ENCODE results near the gene DNLZ.

Gene DNLZ

DNA sequence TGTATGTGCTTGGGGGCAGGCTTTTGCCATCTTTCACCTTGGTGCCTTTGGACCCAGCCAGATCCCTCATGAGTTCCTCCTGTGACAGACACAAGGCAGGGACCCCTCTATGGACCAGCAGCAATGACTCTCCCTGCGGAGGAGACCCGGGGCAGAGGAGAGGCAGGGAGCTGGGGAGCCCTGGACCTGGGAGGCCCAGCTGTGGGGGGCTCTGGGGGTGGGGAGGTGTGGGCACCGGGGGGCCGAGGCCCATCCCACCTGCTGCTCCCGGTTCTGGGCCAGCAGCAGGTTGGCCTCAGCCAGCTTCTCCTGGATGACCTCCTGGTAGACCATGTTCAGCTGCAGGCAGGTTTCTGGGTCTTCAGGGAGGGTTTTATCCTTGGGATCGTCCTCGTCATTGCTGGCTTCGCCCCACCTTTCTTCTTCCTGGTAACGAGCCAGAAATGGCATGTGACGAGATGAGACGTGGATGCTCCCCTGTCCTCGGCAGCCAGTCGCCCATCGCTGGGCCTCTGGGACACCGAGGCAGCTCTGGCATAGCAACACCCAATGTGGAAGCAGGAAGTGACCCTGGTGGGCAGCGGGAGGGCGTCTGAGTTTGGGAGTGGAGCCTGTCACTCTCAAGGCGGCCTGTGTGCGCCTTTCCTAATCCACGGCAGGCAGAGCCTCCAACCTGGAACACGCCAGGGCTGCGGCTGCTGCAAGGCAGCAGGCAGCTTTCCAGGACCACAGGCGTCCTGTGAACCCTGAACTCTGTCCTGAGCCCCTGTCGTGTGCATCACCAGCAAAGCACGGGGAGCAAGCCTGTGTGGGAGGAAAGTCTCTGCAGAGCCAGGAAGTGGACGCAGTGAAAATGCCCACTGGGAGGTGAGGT lies 32.0 kb upstream of the DNLZ start:
- no peak for DNase-seq

DNA sequence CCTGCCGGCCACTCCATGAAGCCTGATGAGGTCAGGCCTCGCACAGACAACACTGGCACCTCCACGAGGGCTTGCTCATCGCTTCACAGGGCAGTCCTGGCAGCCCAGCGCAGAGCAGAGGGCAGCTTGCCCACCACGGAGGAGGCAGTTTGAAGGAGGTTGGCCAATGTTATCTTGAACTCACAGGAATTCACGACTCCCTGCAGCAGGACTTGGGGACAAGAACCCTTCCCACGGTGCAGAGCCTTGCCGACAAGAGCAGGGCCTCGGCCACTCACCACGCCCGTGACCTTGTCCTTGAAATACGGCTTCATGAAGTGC lies 31.4 kb upstream of the DNLZ start:
- DNase-seq: no peak

DNA sequence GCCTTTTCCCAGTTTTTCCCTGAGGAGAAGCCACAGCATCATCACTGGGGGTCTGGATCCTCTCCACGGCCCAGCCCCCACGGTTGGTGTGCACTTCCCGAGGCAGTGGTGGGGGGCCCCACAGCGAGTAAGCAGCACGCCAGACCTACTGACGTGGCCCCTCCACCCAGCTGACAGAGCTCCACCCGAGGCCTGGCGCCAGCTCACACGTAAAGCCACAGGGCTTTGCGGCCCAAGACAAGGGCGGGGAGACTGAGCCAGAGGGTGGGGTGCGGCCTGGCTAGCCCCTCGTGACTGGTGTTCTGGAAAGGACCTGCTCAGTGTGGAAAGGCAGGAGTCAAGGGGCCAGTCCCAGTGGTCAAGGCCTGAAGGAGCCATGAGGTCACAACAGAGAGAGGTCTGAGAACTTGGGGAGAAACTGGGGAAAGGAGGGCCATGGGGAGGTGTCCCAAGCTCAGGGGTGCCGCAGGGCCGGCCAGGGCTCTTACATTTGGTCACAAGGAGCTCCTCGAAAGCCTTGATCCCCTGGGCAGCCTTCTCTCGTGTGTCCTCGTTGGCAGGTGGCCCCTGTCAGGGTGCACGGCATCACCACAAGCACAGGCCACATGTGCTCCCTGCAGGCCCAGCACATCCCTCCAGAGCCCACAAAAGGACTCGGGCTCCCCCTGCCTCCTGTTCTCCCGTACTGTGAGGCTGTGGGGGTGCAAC lies 30.9 kb upstream of the DNLZ start:
- DNase-seq: no peak

DNA sequence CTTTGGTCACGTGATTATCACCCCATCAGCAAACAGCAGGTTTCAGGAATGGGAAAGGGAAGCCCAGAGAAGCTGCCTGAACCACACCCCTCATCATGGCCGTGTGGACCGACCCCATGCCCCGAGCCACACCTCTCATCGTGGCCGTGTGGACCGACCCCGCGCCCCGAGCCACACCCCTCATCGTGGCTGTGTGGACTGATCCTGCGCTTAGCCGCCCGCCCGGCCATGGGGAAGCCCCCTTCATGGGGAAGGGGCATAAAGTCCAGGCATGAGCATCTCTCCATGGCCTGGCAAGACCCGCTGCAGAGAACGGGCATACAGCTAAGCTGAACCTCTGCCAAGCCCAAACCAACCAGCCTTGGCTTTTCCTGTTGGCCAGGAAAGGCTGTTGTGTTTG lies 30.0 kb upstream of the DNLZ start:
- DNase-seq: no peak

DNA sequence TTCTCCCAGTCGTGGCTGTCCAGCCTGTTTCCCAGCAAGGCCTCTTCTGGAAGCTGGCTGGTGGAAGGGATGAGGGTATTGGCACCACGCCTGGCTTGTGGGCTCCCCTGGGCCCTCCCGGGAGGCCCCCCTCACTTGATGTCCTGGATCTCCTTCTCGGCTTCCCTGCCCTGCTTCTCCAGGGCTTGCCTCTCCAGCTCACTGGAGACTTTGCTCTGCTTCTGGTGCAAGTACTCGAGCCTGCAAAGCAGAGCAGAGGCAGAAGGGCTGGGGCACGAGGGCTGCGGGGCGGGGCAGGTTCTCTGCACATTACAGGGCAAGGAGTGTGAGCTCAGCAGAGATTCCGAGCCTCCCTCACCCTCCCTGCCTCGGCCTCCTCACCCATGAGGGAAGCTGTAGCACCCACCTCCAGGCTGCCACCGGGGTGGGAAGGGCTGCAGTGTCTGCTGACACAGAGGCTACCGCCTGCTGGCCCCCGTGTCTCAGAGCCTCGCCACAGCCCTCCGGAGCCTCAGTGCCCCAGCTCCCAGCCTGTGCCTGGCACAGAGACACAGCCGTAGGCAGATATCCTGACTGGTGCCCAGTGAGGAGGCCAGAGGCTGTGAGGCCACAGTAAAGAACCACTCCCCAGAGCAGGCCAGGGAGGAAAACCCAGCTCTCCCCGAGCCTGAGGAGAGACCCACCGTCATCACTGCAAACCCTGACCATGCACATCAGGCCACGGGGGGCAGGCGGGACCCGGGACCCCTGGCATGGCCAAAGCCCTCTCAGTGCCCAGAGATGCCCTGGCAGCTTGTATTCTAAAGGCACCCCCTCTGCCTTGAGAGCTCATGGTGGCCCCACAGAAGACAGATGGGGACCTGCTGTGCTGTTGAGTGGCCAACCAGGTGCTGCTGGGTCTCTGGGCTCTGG lies 29.2 kb upstream of the DNLZ start:
- DNase-seq: no peak

DNA sequence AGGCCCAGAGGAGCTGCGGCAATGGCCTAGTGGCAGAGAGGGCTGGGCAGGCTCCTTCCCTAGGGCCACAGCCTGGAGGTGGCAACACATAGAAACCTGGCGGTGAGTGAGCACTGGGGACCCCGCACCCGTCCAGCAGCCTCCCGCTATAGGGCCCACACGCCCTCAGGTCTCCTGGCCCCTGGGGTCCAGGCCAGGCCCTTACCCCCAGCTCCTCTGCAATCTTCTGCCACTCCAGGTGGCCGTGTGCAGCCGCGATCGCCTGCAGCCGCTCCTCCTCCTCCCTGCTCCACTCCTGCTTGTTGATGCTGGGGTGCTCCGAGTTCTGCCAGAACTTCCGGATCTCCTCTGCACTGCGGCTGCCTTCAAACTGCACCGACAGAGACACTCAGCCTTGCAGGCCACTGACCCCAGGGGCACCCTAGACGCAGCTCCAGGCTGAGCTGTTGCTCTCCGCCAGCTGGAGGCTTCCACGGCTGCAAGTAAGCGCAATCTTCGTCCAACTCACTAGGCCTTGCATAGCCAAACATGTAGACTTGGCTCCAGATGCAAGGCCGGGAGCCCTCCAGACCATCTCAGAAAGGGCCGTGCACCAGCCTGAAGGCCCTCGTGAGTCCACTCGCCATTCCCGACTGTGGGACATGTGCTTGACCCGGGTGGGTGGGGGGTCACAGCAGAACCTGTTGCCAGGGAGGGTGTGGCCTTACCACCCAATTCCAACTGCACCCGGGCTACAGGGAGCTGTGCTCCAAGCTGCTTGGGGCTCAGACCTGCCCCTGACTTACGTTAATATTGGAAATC lies 28.4 kb upstream of the DNLZ start:
- no peak for DNase-seq

DNA sequence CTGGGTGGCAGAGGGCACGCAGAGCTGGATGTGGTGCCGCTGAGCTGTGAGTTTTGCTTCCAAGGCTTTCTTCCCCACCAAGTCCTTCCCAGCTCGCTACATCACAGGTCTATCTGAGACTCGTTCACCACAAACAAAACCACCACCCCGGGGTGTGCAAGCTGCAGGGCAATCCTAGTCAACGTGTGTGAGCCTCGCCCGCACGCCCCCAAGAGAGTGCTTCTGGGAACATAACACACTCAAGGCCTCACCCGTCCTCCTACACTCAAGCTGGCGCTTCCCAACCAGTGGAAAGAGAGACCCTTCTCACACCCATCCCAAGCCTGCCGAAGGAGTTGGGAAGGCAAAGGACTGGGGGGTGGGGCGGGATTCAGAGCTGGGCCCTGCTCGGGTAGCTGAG lies 25.9 kb upstream of the DNLZ start:
- DNase-seq: no peak

DNA sequence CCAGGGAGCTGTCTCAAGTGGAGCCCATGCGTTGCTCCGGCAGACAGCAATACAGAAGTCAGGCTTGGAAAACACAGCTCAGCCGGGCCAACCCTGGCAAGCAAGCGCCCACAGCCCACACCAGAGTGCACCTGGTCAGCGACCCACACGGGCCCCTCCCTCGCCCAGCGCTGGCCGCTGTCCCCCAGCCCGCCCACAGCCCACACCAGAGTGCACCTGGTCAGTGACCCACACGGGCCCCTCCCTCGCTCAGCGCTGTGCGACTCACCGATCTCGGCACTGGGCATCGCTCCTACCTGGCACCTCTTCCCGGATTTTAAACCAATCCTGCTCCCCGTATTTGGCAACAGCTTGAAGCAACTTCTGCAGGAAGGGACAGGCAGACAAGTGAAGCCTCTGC lies 23.7 kb upstream of the DNLZ start:
- DNase-seq: peak; percentile 17

DNA sequence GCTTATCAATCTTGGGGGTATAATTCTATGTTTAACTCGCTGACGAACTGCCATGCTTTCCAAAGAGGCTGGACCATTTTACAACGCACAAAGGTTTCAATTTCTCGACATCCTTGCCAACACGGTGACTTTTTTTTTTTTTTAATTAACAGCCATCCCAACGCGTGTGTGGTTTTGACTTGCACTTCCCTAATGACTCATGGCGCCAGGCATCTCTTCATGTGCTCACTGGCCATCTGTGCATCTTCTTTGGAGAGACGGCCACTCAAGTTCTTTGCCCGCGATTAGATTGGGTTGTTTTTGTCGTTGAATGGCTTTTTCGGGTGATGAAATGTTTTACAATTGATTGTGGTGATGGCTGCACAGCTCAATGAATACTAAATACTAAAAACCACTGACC lies 22.5 kb upstream of the DNLZ start:
- no peak for DNase-seq

DNA sequence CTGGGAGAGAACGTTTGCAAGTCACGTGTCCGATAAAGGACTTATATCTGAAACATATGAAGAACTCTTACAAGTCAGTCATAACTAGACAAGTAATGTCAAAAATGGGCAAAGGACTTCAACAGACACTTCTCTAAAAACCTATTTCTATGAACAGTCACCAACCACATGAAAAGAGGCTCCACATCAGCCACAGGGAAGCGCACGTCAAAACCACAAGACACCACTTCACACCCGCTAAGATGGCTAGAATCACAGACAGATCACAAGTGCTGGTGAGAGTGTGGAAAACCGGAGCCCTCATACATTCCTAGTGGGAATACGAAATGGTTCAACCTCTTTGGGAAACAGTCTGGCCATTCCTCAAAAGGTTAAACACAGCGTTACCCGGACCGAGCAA lies 21.5 kb upstream of the DNLZ start:
- no peak for DNase-seq

DNA sequence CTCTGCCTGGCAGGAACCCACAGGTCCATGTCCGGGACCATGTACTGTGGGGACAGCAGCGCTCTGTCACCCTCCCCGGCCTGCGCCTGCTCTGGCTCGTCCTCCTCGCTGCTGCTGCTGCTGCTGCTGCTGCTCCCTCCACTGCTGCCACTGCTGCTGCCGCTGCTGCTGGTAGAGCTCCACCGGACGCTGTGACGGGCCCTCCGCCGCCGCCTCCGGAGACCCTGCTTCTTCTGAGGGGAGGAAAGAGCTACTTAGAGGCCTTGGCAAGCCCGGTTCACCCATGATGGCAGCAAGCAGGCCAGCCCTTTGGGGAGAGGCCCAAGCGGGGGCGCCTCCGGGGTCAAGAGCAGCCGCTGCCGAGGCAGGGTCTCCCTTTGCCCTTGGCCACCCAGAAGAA lies 19.9 kb upstream of the DNLZ start:
- DNase-seq: no peak

DNA sequence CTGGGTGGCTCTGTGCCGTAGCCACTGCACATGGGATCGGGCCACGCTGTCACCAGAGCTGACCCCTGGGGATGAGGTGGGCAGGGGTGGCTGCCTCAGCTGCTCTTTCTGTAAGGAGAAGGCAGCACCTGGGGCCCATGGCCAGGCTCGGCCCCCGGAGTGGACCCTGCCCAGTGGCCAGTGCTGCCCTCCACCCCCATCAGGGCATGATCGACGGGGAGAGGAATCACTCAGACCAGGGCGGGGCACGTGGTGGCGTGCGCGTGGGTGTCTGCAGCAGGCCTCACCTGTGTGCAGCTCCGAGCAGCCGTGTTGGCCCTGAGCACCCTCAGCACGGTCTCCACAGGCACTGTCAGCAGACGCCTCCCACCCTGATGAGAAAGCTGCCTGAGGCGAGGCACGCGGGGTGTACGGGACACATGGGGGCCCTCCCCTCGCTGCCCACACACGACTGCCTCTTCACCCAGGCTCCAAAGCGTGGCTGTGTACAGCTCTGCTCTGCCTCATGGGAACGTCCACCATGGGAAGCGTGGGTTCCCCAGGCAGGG lies 18.5 kb upstream of the DNLZ start:
- DNase-seq: no peak

DNA sequence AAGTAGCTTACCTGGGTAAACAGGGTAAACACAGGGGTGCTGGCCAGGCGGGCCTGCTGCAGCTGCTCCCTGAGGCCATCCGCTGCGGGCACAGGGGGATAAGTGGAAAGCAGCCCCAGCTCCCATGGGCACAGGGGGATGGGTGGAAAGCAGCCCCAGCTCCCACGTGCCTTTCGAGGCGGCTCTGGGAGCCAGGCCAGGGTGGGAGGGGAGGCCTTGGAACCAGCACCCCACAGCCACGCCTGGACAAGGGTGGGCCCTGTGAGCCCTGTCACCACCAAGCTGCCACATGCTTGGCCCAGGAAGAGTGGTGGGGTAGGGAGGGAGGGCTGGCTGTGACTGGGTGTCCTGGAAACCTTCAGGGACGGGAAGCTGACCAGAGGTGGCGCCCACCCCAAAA lies 17.8 kb upstream of the DNLZ start:
- DNase-seq: no peak

DNA sequence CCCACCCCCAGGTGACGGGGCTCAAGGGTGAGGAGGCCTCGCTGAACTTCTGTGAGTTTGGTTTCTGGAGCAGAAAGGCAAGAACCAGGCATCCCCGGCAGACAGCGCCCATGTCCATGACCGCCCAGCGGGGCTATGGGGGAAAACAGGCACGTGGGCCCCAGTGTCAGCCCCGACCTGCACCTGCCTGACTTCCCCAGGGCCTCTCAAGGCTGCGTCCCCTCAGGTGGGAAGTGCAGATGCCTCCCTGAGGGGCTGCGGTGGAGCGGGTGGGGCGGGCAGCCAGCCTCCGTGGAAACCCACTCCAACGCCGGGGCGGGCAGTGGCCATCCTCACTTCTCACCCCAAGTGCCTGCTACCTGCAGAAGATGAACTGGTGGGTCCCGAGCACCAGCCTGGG lies 16.8 kb upstream of the DNLZ start:
- no peak for DNase-seq

DNA sequence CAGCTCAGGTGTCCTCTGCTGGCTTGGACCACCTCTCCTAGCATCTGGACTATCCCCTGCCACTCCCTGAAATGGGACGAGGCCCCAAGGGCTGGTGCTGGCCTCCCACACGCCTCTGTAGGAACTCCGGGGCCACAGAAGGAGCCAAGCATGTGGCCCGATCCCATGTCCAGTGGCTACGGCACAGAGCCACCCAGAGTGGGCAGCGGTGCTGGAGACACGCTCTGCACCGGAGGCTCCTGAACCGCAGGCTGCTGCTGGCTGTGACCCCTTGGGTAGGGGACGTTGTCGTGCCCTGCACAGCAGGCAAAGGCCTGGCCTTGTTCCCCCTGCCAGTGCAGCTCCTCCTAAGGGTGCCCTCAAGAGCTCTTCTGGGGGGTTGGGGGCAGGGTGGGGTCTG lies 16.3 kb upstream of the DNLZ start:
- DNase-seq: no peak

DNA sequence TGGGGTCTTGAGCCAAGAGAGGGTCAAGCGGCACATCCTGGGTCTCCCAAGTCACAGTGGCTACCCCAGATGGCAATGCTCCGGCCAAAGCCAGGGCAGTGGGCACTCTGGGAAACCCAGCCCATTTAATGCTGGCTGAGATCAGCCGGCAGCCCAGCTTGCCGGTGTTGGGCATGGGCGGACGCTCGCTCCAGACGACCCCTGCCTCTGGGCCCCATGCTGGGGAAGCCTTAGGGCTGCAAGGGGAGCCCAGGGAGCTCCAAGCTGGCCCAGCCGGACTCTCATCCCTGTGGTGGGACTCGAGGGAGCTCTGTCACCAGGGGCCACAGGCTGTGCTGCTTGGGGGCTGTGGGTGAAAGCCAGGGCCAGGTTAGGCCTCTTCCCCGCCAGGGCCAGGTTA lies 15.9 kb upstream of the DNLZ start:
- no peak for DNase-seq

DNA sequence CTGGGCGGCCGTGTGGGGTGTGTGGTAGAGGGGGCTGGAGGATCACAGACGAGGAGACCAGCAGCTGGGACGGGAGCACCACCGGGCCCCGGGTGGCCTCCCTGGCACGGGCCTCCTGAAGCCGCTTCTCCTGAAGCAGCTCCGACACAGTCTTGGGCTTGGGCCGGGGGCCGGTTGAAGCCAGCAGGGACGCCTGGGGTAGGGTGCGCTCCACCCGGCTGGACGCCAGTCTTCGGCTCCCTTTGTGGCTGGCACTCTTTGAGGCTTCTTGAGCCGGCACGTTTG lies 15.4 kb upstream of the DNLZ start:
- no peak for DNase-seq

DNA sequence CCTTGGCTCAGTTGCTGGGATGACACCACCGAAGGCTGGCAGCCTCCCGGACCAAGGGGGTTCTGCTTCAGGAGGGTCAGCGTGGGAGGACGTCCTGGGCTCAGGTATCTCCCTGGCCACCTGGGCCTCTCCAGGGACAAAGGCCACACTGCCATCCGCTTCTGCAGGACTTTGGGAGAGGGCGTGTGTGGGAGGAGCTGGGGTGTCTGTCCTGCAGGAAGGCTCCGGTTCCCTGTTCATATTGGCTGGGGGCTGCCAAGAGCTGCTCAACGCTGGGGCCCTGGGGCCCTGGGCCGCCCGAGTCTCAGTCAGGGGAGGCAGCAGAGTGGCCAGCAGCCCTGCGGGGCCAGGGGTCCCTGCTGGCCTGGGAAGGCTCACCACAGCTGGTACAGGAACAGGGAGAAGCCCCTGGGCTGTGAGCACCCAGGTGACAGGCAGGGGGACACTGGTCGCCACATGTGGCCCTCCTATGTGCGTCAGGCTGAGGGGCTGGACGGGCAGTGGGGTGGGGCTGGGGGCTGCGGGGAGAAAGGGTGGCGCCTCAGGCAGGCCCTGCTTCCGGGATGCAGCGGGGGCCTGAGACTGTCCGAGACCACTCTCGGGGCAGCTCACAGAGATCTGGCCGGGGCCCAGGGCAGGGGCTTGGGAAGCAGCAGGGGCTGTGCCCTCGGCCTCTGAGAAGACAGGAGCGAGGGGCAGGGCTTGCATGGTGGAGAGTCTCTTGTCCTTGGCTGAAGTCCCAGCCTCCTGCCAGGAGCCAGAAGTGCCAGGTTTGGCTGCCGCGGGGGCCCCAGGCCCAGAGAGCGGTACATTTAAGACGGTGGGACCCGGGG lies 14.8 kb upstream of the DNLZ start:
- no peak for DNase-seq

DNA sequence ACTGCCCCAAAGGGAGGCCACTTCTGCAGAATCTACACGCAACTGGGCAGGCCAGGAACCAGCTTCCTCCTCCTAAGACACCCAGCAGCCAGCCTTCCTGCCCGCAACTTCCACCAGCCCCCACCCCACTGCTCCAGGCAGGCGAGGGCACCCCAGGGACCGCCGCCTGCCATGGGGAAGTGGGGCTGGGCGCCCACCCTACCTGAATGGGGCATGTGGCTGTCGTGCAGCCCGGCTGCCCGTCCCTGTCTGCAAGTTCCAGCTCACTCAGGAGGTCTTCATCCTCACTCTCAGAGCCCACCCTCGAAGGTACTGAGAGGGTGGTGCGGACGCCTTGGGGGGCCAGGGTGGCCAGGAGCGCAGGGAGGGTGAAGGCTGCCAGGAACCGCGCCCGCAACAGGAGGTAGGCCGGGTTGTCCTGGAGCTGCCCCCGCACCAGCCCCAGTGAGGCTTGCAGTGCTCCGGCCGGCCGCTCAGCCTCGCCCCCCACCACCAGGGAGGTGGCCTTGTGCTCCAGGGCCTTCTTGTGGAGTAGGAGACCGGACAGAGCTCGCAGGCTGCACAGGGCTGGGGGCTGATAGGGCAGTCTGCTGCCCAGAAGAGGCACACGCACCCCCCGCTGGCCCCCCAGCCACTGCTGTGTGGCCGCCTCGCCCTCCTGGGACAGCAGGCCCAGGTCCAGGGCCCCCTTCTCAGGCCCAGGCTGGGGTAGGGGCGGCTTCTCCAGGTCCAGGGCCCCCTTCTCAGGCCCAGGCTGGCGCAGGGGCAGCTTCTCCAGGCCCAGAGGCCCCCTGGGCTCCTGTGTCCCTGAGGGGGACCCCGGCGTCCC lies 14.0 kb upstream of the DNLZ start:
- no peak for DNase-seq

DNA sequence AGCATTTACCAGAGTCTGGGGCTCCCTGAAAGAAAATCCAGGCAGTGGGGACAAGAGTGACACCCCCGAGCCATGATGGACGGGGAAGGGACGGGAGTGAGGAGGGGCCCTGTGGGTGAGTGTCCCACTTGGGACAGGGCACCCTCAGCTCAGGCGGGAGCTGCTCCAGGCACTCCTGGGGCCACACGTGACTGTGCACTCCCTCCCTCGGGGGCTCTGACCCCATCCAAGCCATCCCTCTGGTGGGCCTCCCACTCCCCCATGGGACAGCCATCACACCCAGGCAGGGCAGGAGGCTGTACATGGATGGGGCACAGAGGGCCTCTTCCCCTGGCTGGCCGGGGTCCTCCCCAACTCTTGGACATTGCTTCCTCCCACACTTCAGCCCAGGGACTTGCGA lies 12.9 kb upstream of the DNLZ start:
- DNase-seq: no peak

DNA sequence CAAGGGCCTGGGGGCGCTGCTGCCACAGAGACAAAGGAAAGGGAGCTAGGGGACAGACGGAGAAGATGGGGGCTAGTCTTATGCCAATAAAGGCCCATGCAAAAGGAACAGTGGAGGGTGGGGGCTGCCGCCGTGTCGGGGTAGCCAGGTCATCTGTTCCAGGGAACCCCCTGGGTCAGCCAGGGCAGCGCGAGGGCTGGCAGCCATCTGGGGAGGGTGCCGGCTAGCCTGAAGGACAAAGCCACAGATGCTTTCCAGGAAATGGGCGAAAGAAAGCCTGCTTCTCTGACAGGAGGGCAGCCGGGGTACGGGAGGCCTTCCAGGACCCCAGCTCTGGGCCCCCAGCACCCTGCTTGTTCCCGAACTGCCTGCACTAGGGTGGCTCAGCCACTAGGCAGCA lies 11.6 kb upstream of the DNLZ start:
- no peak for DNase-seq
